Mesenchymal stem cell (in vitro differentiated cells and primary cell): ENCODE data around the gene BABAM2.
"Not testable (repeated sequence)": the region's sequence is repeated elsewhere in the genome, so short reads cannot be mapped to it uniquely, and the experiment has no call there.

Experiments
- DNase-seq: peaks from one replicate; pipeline ENCODE4 v3.0.0-alpha.2; 2013
- H2AFZ ChIP-seq: one replicate; pipeline ENCODE4 v1.6.1; 2013; ENCODE audit warnings: low read depth, mild to moderate bottlenecking, control low read depth, inconsistent platforms, low read length, moderate library complexity
- H2AK5ac ChIP-seq: 2 replicates; pipeline ENCODE4 v1.6.1; 2013; ENCODE audit warnings: low read length, moderate library complexity, mild to moderate bottlenecking, inconsistent platforms; ENCODE audit not compliant: severe bottlenecking
- H2BK120ac ChIP-seq: one replicate; pipeline ENCODE4 v1.6.1; 2013; ENCODE audit warnings: low read depth, mild to moderate bottlenecking, inconsistent platforms, low read length, moderate library complexity
- H2BK12ac ChIP-seq, 2 experiments: one replicate each; pipeline ENCODE4 v1.6.1; 2013; ENCODE audit warnings: inconsistent platforms in 2 of 2, low read length in 2 of 2, mild to moderate bottlenecking in 2 of 2, moderate library complexity in 2 of 2, control low read depth in 1 of 2
- H2BK15ac ChIP-seq: one replicate; pipeline ENCODE4 v1.6.1; 2013; ENCODE audit warnings: mild to moderate bottlenecking, low read depth, inconsistent platforms; ENCODE audit not compliant: poor library complexity, severe bottlenecking
- H2BK5ac ChIP-seq: 2 replicates; pipeline ENCODE4 v1.6.1; 2013; ENCODE audit warnings: low read depth, mild to moderate bottlenecking, low read length, control low read depth, inconsistent platforms; ENCODE audit not compliant: poor library complexity, severe bottlenecking
- H3K14ac ChIP-seq, 2 experiments: one replicate each; pipeline ENCODE4 v1.6.1; 2013; ENCODE audit warnings: inconsistent platforms in 2 of 2, low read length in 2 of 2, control low read depth in 1 of 2, mild to moderate bottlenecking in 1 of 2, moderate library complexity in 1 of 2
- H3K18ac ChIP-seq, 2 experiments: one replicate each; pipeline ENCODE4 v1.6.1; 2013; ENCODE audit warnings: inconsistent platforms in 2 of 2, low read length in 2 of 2, control low read depth in 1 of 2, low read depth in 1 of 2, mild to moderate bottlenecking in 1 of 2
- H3K23ac ChIP-seq, 2 experiments: one replicate each; pipeline ENCODE4 v1.6.1; 2013; ENCODE audit warnings: inconsistent platforms in 2 of 2, low read length in 2 of 2, mild to moderate bottlenecking in 2 of 2, moderate library complexity in 2 of 2, control low read depth in 1 of 2
- H3K27ac ChIP-seq: 2 replicates; pipeline ENCODE4 v1.5.1; 2013; ENCODE audit warnings: mild to moderate bottlenecking, moderate library complexity, low read length, control low read depth, inconsistent platforms; ENCODE audit not compliant: poor library complexity, severe bottlenecking
- H3K27me3 ChIP-seq, 2 experiments: 2 replicates each; pipeline versions ENCODE4 v1.6.1 to v1.7.0; 2013; ENCODE audit warnings: low read length in 2 of 2, mild to moderate bottlenecking in 2 of 2, moderate library complexity in 2 of 2, control low read depth in 1 of 2, inconsistent platforms in 1 of 2; ENCODE audit not compliant: control insufficient read depth in 1 of 2, insufficient read depth in 1 of 2
- H3K36me3 ChIP-seq, 2 experiments: 2 replicates each; pipeline versions ENCODE4 v1.6.1 to v1.7.0; 2013; ENCODE audit warnings: low read length in 2 of 2, control low read depth in 1 of 2, inconsistent platforms in 1 of 2, low read depth in 1 of 2, mild to moderate bottlenecking in 1 of 2; ENCODE audit not compliant: insufficient read depth in 2 of 2, control insufficient read depth in 1 of 2
- H3K4ac ChIP-seq, 2 experiments: one replicate each; pipeline ENCODE4 v1.6.1; 2013; ENCODE audit warnings: inconsistent platforms in 2 of 2, low read length in 2 of 2, mild to moderate bottlenecking in 2 of 2, moderate library complexity in 2 of 2, control low read depth in 1 of 2, low read depth in 1 of 2
- H3K4me1 ChIP-seq: 2 replicates; pipeline ENCODE4 v1.6.1; 2013; ENCODE audit warnings: low read depth, low read length, control low read depth; ENCODE audit not compliant: control insufficient read depth, insufficient read depth
- H3K4me2 ChIP-seq: 2 replicates; pipeline ENCODE4 v1.6.1; 2013; ENCODE audit warnings: low read length, mild to moderate bottlenecking, inconsistent platforms; ENCODE audit not compliant: poor library complexity, severe bottlenecking
- H3K4me3 ChIP-seq, 2 experiments: 2 replicates each; pipeline versions ENCODE4 v1.5.1 to v1.7.0; 2013; ENCODE audit warnings: low read length in 2 of 2, mild to moderate bottlenecking in 2 of 2, control low read depth in 1 of 2, low read depth in 1 of 2; ENCODE audit not compliant: insufficient read depth in 1 of 2
- H3K79me1 ChIP-seq: replicated peaks from 2 replicates; pipeline ENCODE4 v1.6.1; 2013; ENCODE audit warnings: mild to moderate bottlenecking, control low read depth, low read length, inconsistent platforms; ENCODE audit not compliant: poor library complexity, severe bottlenecking
- H3K9ac ChIP-seq: 2 replicates; pipeline ENCODE4 v1.7.0; 2013; ENCODE audit warnings: mild to moderate bottlenecking, low read length, moderate library complexity
- H3K9me3 ChIP-seq: 2 replicates; pipeline ENCODE4 v1.7.0; 2013; ENCODE audit warnings: mild to moderate bottlenecking, low read length; ENCODE audit not compliant: control insufficient read depth
- H4K8ac ChIP-seq: one replicate; pipeline ENCODE4 v1.6.1; 2013; ENCODE audit warnings: inconsistent platforms, mild to moderate bottlenecking, low read length, moderate library complexity
- H4K91ac ChIP-seq: one replicate; pipeline ENCODE4 v1.6.1; 2013; ENCODE audit warnings: mild to moderate bottlenecking, low read length, inconsistent platforms
- WGBS: methylation state at CpG from one replicate; pipeline ENCODE4 v1.1.7; 2013; ENCODE audit warnings: mixed read lengths; 5-methylcytosine and 5-hydroxymethylcytosine counted together

The BABAM2 gene

GRCh38 chr2:27875089-27875881, 15.2 kb upstream of the BABAM2 start:
- DNase-seq = no peak
- H4K91ac ChIP-seq = no peak overlapping the region

GRCh38 chr2:27878825-27879224, 11.7 kb upstream of the BABAM2 start:
- Histone ChIP-seq H3K14ac (no peak overlapping the region), H3K9ac (no peak overlapping the region), H4K91ac (no peak overlapping the region), H3K79me1 (peaks cover 4% of the 10 kb centered on the region), H4K8ac (no peak overlapping the region), H3K4me1 (peaks cover 2% of the 10 kb centered on the region), H3K27ac (no peak overlapping the region), H2AK5ac (no peak overlapping the region), H3K4ac (no peak overlapping the region), H3K4me3 (no peak overlapping the region), H3K36me3 (no peaks in the 10 kb centered on the region), H3K4me2 (no peak overlapping the region), H2BK5ac (no peak overlapping the region), H3K9me3 (peaks cover 34% of the 10 kb centered on the region), H2BK12ac (no peak overlapping the region), H2BK120ac (no peak overlapping the region), H3K23ac (no peak overlapping the region), H2AFZ (no peak overlapping the region), H3K27me3 (no peaks in the 10 kb centered on the region), H3K18ac (no peak overlapping the region), H2BK15ac (no peak overlapping the region)
- 79% methylated on average over 2 of the region's 2 CpGs for WGBS
- DNase-seq = no peak

More at GRCh38 chr2:27875089-27875881, 15.2 kb upstream of the BABAM2 start:
- Histone ChIP-seq H3K79me1 (peaks cover 2% of the 10 kb centered on the region), H3K36me3 (no peaks in the 10 kb centered on the region), H3K18ac (no peak overlapping the region), H2BK5ac (no peak overlapping the region), H3K14ac (no peak overlapping the region), H2AK5ac (no peak overlapping the region), H3K27ac (no peak overlapping the region), H3K27me3 (no peaks in the 10 kb centered on the region), H3K4me2 (no peak overlapping the region), H3K9ac (no peak overlapping the region), H3K4me3 (no peak overlapping the region), H4K8ac (no peak overlapping the region), H2BK120ac (no peak overlapping the region), H3K23ac (no peak overlapping the region), H3K4me1 (no peaks in the 10 kb centered on the region), H2AFZ (no peak overlapping the region), H3K4ac (no peak overlapping the region), H2BK12ac (no peak overlapping the region), H2BK15ac (no peak overlapping the region), H3K9me3 (peaks cover 26% of the 10 kb centered on the region)
- 90% methylated on average over 4 of the region's 9 CpGs for WGBS

GRCh38 chr2:27881815-27882583, 8.5 kb upstream of the BABAM2 start:
- H3K4me2 ChIP-seq, H3K4me1 ChIP-seq, DNase-seq, H4K91ac ChIP-seq, H2BK15ac ChIP-seq, H3K27me3 ChIP-seq, H2AFZ ChIP-seq, H2BK5ac ChIP-seq, H3K9ac ChIP-seq, H3K14ac ChIP-seq, H3K4ac ChIP-seq, H3K36me3 ChIP-seq, H3K4me3 ChIP-seq, H3K18ac ChIP-seq, H3K79me1 ChIP-seq, H2BK12ac ChIP-seq, H2BK120ac ChIP-seq, H4K8ac ChIP-seq, H3K23ac ChIP-seq: not testable (repeated sequence)
- Histone ChIP-seq H3K9me3 (peaks cover 22% of the 10 kb centered on the region), H2AK5ac (peak overlapping the region; percentile 73), H3K27ac (peak overlapping the region; percentile 40)
- 92% methylated on average over 3 of the region's 4 CpGs for WGBS

- no CpG with 5 or more reads among the region's 1 CpG for WGBS
Measured at GRCh38 chr2:27882584-27882922, 8.0 kb upstream of the BABAM2 start.

More at GRCh38 chr2:27882584-27882922, 8.0 kb upstream of the BABAM2 start:
- Histone ChIP-seq H3K9me3 (peaks cover 22% of the 10 kb centered on the region), H3K27ac (peak overlapping the region; percentile 60)
- not testable (repeated sequence) for H3K4me1 ChIP-seq, H2BK120ac ChIP-seq, H4K8ac ChIP-seq, H3K18ac ChIP-seq, H2AFZ ChIP-seq, DNase-seq, H2BK15ac ChIP-seq, H3K9ac ChIP-seq, H2BK12ac ChIP-seq, H3K79me1 ChIP-seq, H3K27me3 ChIP-seq, H2BK5ac ChIP-seq, H3K4ac ChIP-seq, H2AK5ac ChIP-seq, H3K23ac ChIP-seq, H3K4me3 ChIP-seq, H3K4me2 ChIP-seq, H4K91ac ChIP-seq, H3K36me3 ChIP-seq, H3K14ac ChIP-seq
